ENCODE measurements around the gene PPARD. TPM values are rescaled to one million over a fixed set of nuclear protein-coding genes. Genes with fewer than 3 reads are reported as not detected.

The PPARD gene
- total RNA-seq: 10 to 100 TPM; 29.9 to 31.9 TPM

DNA sequence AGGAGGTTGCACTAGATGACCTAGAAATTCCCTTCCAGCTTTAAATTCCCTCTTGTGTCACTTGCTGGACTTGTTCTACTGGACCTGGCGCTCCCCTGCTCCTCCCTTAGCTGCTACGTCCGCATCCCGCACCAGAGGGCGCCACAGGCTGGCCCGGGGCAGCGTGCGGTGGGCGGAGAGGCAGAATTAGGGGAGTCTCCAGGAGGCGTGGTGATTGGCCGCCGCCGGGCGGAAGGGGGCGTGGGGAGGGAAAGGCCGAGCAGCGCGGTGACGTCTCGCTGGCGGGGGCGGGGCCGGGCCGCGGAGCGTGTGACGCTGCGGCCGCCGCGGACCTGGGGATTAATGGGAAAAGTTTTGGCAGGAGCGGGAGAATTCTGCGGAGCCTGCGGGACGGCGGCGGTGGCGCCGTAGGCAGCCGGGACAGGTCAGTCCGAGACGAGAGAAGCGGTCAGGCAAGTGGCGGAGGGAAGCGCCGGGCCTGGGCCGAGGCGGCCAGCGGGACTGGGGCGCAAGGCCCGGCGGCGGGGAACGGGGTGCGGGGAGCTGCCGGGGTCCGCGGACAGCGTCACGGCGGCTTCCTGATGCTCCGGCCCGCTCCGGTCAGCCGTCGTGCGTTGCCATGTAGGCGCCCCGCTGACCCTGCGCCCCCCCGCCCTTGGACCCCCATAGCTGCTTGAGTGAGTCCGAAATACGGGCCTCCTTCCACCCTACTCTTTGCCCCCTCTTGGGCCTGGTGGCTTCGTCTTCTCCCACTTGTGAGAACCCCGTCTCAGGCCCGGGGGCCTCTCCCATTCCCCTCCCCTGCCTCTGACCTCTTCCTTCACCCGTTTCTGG lies at the start of gene PPARD:
TSS of gene PPARD (plus strand) at position 301 of the 834 bp plus-strand sequence. CDS start 68,530 bp downstream, outside the sequence.

DNA sequence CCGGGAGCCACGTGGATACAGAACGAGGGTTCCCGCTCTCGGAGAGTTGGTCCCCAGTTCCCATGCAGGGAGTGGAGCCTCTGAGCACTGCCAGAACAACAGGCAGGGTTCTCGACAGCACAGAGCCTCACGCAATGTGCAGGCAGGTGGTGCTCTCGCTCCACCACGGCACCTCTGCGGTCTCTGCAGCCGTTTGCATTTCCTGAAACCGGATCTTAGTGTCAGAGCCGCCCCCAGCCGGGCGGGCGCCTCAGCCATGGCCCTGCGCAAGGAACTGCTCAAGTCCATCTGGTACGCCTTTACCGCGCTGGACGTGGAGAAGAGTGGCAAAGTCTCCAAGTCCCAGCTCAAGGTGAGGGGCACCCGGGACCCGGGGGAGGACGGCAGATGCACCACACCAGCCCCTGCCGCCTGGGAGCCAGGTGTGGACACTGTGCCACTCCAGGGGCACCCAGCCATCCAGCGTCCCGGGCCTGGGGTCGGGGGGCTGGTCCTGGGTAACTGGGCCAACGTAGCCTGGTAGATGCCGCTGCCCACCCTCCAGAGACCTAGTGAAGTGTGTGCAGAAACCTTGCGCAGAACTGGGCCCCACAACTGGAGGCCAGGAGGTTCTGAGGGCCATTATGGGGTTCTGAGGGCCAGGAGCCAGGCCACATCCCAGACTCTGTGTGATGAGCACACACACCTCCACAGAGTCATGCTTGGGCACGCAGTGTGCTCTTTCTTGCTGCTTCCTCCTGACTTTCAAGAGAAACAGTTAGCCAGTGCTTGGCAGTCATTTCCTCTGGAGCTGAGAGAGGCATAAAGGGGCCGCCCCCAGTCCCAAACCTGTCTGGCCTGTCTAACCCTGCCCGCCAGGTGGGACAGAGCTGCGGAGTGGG lies 44.5 kb upstream of the PPARD start, which contains the start of gene DEF6:
TSS of gene DEF6 (plus strand) at position 218 of the 881 bp plus-strand sequence. CDS start at position 257, 39 bp downstream.

DNA sequence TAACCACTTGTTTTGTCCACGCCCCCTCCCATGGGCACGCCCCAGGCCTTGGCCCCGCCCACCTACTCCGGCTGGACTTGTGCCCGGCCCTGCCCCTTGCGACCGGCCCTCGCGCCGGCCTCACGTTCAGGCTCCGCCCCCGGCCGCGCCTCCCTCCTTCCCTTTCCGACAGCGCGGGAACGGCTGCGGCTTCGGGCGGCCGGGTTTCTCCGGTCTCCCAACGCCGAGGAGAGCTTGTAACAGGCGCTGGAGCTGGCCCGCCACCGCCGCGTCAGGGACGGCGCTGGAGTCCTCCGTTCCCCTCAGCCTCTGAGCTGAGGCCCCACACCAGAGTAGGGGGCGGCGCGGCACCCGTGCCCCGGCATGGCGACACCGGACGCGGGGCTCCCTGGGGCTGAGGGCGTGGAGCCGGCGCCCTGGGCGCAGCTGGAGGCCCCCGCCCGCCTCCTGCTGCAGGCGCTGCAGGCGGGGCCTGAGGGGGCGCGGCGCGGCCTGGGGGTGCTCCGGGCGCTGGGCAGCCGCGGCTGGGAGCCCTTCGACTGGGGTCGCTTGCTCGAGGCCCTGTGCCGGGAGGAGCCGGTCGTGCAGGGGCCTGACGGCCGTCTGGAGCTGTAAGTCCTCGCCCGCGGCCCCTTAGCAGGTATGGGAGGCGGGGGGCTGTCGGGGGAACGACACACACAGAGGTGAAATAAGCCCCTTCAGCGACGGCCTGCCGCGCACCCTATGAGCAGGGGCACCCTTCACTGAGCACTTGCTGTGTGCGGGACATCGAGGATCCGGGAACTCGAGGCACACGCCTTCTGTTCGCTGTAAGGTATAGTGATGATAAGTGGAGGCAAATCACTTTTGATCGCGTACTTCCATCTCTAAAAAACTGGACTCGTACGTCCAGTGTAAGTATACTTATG lies 110.1 kb downstream of the PPARD start, which contains the start of gene FANCE:
TSS of gene FANCE (plus strand) at position 156 of the 908 bp plus-strand sequence. CDS start at position 364, 208 bp downstream.

GRCh38 chr6:35468181-35468979 lies 126.0 kb downstream of the PPARD start, which contains the start of gene RPL10A:
Gene RPL10A (plus strand): TSS chr6:35468401. CDS start chr6:35468435, 34 bp downstream.

Small RNA genes lying within 50 kb of the gene (microRNA-seq; reads per million reads assigned to microRNA genes)
- not detected for gene MIR7111 (ENCODE audit: borderline microRNAs expressed, borderline replicate concordance)

Other genes starting within 250 kb of the PPARD start
- not detected for gene TCP11, start 201.2 kb upstream of the PPARD start, total RNA-seq
- not detected for gene SCUBE3, start 128.6 kb upstream of the PPARD start, total RNA-seq
- 10 to 100 TPM; 39.6 to 41.6 TPM for gene ZNF76, start 82.8 kb upstream of the PPARD start, total RNA-seq
- 100 to 1,000 TPM; 207 to 219 TPM for gene DEF6, start 44.7 kb upstream of the PPARD start, total RNA-seq
- gene FANCE, start 109.8 kb downstream of the PPARD start, total RNA-seq: 10 to 100 TPM; 11.3 to 11.9 TPM
- gene RPL10A, start 125.8 kb downstream of the PPARD start, total RNA-seq: 1,000 to 10,000 TPM; 2,065 to 2,105 TPM
- under 1 TPM; 0.08 to 0.14 TPM for gene TEAD3, start 154.5 kb downstream of the PPARD start, total RNA-seq
- not detected for gene TULP1, start 170.3 kb downstream of the PPARD start, total RNA-seq